ENCODE results near the gene KRT74.

- TF ChIP-seq CTCF (IDR thresholded peaks at IDR 0.05) (no peak), USF2 (CRISPR knock-in tag; IDR thresholded peaks at IDR 0.05) (no peak), IRF2 (CRISPR knock-in tag; IDR thresholded peaks at IDR 0.05; ENCODE audit: borderline replicate concordance, low read depth) (no peak), SMAD4 (CRISPR knock-in tag; IDR thresholded peaks at IDR 0.05) (no peak), IRF1 (CRISPR knock-in tag; IDR thresholded peaks at IDR 0.05) (no peak), JUN (CRISPR knock-in tag; IDR thresholded peaks at IDR 0.05) (no peak), GABPB1 (CRISPR knock-in tag; IDR thresholded peaks at IDR 0.05) (no peak), ZNF232 (CRISPR knock-in tag; IDR thresholded peaks at IDR 0.05) (no peak)
These were observed 51.9 kb downstream of the KRT74 start for GRCh38 chr12:52521568-52522266.
